Measurements from ENCODE around the gene PKD1.
"Not testable (repeated sequence)": the region's sequence is repeated elsewhere in the genome, so short reads cannot be mapped to it uniquely, and the experiment has no call there.

GRCh38 chr16:2129251-2129650 is 6.4 kb downstream of the PKD1 start:
- TF ChIP-seq YY1 (IDR thresholded peaks at IDR 0.05; ENCODE audit: insufficient read depth, insufficient read length); ZNF274 (IDR thresholded peaks at IDR 0.05; ENCODE audit: low read depth, low read length): not testable (repeated sequence)
